Hematopoietic multipotent progenitor cell treated with erythropoietin and hydrocortisone succinate and interleukin-3 and kit ligand, for 4 days (in vitro differentiated cells): ENCODE measurements around the gene CCDC80.
"Not testable (repeated sequence)": the region's sequence is repeated elsewhere in the genome, so short reads cannot be mapped to it uniquely, and the experiment has no call there.

Experiments
- DNase-seq: peaks from one replicate; pipeline ENCODE4 v3.0.0-alpha.2; 2015

CCDC80 gene

GRCh38 chr3:112640930-112641801 is at the start of gene CCDC80:
Gene CCDC80 (minus strand): TSS chr3:112641143. CDS start chr3:112639905, 1,238 bp downstream.
- peak; percentile 18 for DNase-seq

DNA sequence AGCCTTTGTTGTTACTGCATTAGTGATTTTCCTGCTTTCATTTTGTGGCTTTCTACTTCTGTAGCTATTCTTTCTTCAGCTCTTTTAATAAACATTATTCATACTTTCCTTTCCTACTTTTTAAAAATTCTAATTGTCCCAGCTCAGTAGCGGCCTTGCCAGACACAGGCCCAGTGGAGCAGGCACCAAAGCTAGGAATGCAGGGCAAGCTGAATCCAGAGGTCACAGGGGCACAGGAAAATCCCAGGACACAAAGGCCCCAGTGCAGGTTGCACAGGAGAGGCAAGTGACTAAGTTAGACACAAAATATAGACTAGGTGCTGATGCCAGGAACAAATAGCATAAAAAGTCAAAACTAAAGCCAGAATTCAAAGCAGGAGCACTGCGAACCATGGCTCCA is 49.0 kb upstream of the CCDC80 start:
- DNase-seq, result no peak

DNA sequence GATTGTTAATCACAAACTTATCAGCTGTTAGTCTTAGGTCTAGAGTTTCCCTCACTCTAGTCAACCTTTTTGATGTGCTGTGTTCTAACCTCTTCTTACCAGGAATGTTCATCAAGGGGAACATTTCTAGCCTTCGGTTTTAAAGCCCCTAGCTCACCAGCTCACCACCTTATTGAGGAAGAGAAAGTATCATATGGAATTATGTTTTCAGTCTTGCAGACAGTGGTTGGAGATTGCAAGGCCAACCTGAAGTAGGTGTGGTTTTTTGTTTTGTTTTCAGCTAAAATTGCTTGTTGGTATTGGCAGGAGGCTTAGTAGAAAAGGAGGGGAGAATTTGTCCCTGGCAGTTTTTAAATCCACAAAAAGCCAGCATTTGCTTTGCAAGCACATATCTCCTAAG is 48.4 kb upstream of the CCDC80 start:
- DNase-seq, result no peak

GRCh38 chr3:112688819-112689218 is 47.9 kb upstream of the CCDC80 start:
- no peak for DNase-seq

DNA sequence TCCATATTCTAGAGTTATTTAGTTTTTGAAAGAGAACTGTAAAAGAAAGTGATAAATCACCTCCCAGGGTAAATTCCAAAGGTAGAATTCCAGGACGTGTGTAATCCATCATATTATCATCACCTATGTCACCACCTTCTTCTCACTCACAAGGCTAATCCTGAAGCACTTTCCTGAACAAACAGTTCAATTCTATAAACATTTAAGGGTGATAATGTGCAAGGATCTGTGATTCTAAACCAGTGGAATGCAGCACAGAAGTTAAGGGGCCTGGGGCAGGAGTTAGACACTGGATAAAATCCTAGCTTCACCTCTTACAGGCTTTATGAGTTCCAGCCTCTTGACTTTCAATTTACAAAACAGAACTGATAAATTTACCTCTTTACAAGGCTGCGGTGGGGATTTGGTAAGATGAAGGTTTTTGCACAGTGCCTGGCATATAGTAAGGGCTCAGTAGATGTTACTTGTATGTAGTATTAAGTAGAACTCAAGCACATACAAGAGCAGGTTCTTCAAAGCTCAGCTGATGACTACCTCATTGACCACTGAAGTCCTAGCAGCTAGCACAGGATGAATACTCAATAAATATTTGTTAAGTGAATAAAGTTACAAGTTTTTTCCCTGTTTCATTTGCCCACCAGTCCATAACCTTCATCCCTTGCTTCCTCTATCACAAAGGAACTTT is 47.3 kb upstream of the CCDC80 start:
- no peak for DNase-seq

- DNase-seq, result no peak
Measured at GRCh38 chr3:112687616-112688015, 46.7 kb upstream of the CCDC80 start.

DNA sequence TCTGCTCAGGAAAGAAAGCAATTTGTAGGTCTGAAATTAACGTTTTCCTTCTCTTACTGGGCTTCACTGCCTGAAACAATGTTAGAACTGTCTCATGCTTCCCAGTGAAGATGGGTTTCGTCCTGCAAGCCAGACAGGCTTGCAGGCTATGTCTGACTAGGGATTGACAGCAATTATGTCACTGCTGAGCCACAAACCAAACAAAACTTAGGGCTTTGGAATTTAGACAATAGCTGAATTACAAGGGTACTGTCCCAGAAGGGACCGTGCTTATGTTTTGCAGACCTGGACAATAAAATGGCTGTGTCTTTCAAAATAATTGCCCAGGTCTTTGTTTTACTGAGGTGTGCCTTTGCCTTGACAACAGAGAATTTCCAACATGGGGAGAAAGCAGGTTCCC is 46.3 kb upstream of the CCDC80 start:
- DNase-seq, result no peak

DNA sequence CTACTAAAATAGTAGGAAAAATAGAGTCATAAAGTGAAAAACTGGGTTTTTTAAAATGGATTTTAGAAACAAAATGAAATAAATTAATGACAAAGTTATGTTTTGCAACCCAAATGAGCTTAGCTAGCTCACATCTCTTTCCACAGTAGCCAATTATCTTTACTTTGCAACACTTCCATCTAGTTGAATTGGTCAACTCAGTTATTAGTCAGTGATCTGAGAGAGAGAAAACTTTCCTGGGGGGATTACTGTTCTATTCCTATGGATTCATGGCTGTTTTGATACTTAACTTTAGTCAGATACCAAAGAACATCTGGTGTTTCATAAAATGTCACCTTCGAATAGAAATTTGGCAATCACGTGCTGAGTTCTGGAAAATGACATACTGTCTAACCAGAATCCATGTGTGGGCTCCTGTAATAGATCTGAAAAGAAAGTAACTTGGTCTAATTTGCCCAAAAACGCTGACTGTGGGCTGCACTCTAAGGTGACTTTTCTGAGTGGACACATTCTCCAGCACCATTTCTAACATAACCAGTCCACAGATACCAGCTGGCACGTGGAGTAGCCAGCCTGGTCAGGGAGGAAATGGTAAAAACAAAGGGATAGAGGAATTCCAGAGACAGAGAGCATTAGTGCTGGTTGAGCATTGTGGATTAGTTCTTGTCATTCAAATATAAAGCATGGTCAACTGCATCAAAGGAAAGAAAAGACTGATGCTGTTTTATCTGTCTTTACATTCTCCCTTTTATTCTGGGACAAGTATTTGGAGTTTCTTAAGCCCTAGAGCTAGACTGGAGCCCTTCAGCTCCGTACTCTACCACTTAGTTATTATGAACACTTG is 45.2 kb upstream of the CCDC80 start:
- DNase-seq, result no peak

DNA sequence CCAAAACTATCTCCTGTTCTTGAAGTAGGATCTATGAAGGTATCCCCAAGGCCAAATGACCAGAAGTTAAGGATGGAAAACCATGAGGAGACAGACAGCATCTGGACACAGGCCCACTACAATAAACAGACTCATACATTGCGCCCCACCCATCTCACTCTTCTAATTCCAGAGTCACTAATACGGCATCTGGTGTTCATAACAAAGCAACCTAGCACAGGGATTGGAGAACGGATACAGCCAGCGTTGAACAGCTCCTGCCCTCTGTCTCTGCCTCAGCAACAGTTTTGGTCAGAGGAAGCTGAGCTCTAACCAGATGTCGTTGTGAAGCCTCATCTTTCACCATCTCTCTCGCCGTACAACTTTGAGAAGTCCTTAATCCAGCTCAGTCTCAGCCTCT is 44.5 kb upstream of the CCDC80 start:
- no peak for DNase-seq

DNA sequence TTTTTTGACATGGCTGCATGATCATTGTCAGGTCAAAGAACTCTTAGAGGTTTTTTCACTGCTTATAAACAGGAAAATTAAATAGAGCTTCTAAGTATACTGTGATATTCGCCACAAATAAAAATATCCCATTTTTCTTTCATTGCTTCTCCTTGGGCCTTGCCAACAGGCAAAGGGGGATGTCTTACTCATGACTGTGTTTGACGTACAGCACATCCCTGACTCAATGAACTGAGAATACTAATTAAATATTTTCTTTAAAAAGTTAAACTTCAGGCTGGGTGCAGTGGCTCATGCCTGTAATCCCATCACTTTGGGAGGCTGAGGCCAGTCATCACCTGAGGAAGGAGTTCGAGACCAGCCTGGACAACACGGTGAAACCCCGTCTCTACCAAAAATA is 41.4 kb upstream of the CCDC80 start:
- no peak for DNase-seq

GRCh38 chr3:112681822-112682325 is 40.9 kb upstream of the CCDC80 start:
- DNase-seq, result no peak

GRCh38 chr3:112676659-112677234 is 35.8 kb upstream of the CCDC80 start:
- peak; percentile 83 for DNase-seq

GRCh38 chr3:112675943-112676535 is 35.1 kb upstream of the CCDC80 start:
- no peak for DNase-seq

GRCh38 chr3:112675349-112675748 is 34.4 kb upstream of the CCDC80 start:
- no peak for DNase-seq

- peak; percentile 60 for DNase-seq
Measured at GRCh38 chr3:112672716-112673541, 32.0 kb upstream of the CCDC80 start.

- DNase-seq, result no peak
Measured at GRCh38 chr3:112671930-112672715, 31.2 kb upstream of the CCDC80 start.

GRCh38 chr3:112670824-112671223 is 29.9 kb upstream of the CCDC80 start:
- no peak for DNase-seq

DNA sequence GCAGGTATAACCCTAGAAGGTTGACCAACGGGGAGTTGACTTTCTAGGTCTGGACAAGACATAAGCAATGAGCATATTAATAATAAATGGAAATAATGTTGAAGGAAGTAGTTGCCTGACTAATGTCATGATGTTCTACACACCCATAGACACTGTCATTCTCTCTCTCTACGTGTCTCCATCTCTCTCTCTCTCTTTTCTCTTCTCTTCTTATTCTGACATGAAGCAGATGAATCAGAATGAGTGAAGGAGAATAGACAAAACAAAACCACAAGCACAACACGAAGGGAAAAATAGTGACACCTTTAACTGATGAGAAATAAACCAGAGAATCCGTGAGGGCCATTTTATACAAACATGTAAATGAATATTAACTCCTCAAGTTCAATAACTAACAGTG is 26.7 kb upstream of the CCDC80 start:
- no peak for DNase-seq

GRCh38 chr3:112665009-112665408 is 24.1 kb upstream of the CCDC80 start:
- DNase-seq, result not testable (repeated sequence)

GRCh38 chr3:112656043-112656442 is 15.1 kb upstream of the CCDC80 start:
- no peak for DNase-seq

- DNase-seq, result peak; percentile 23
Measured at GRCh38 chr3:112654979-112655378, 14.0 kb upstream of the CCDC80 start.
